Epithelial cell of esophagus (primary cell): ENCODE data around the gene CALD1.

ENCODE experiments used
- DNase-seq: peaks from one replicate; pipeline ENCODE4 v3.0.0; 2010; ENCODE audit warnings: low read depth
- H3K4me3 ChIP-seq: 2 replicates; pipeline ENCODE4 v1.5.1; 2011; ENCODE audit warnings: mild to moderate bottlenecking, low read length, control low read depth
- CTCF ChIP-seq: IDR thresholded peaks from 2 replicates; pipeline ENCODE4 v1.5.1; 2011; ENCODE audit warnings: low read depth, mild to moderate bottlenecking, low read length, control low read depth, inconsistent platforms; ENCODE audit not compliant: insufficient read depth; ENCODE audit errors: missing control alignments

The CALD1 gene

GRCh38 chr7:134750083-134751062 is 29.1 kb upstream of the CALD1 start:
- TF ChIP-seq CTCF: peak; percentile 68
- H3K4me3 ChIP-seq: no peak overlapping the region
- peak; percentile 63 for DNase-seq

GRCh38 chr7:134752006-134752760 is 27.3 kb upstream of the CALD1 start:
- peak; percentile 84 for DNase-seq
- no peak for TF ChIP-seq CTCF

DNA sequence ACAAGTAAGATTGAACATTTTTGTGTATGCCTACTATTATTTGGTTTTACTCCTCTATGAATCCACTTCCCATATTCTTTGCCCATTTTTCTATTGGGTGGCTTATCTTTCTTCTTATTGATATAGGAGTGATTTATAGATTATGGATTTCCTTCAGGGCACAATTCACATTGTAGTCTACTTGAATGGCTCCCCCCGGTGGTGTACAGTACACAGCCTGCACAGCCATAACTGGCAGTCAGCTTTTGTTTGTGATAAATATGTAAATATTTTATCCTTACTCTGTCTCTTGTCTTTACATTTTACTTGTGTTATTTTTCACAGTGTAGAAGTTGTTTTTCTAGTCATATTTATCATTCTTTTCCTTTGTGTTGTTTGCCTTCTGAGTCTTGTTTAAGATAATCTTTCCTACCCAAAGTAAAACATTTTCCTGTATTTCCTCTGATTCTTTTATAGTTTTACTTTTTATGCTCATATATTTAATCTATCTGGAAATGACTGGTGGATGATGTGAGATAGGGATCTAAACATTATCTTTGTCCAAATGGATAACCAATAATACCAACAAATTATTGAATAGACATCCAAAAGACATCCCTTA is 23.9 kb upstream of the CALD1 start:
- TF ChIP-seq CTCF: peak; percentile 71
- peak; percentile 57 for DNase-seq
- no peak overlapping the region for H3K4me3 ChIP-seq

More at GRCh38 chr7:134752006-134752760, 27.3 kb upstream of the CALD1 start:
- no peak overlapping the region for H3K4me3 ChIP-seq

DNA sequence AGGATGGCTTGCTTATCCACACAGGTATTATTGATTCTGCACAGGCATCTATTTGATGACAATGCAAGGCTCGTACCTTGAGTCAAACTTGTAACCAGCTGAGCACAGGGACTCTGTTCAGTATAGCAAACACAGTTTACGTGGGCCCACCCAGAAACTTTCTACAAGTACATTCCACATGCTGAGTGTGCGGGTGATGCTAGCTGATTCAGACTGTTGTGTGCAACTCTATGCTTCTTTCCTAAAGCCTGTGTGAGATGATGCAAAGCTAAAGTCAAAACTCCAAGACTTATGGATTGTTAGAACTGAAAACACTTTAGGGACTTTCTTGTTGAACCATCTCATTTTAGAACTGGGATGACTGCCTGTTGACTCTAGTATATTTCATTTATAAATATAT is 21.5 kb upstream of the CALD1 start:
- TF ChIP-seq CTCF: no peak
- peak; percentile 43 for DNase-seq
- no peak overlapping the region for H3K4me3 ChIP-seq

GRCh38 chr7:134758981-134759380 is 20.5 kb upstream of the CALD1 start:
- TF ChIP-seq CTCF: no peak
- H3K4me3 ChIP-seq: no peak overlapping the region
- no peak for DNase-seq

GRCh38 chr7:134761266-134761665 is 18.2 kb upstream of the CALD1 start:
- no peak for DNase-seq
- no peak for TF ChIP-seq CTCF
- H3K4me3 ChIP-seq: no peak overlapping the region
